Adrenal gland (tissue), 12 donors: ENCODE measurements around the gene SSTR4. TPM values are rescaled to one million over a fixed set of nuclear protein-coding genes. Genes with fewer than 3 reads are reported as not detected.

Experiments used
- DNase-seq, 7 donors: peaks; one replicate each; pipeline ENCODE4 v3.0.0-alpha.2; 2019 to 2020
- H3K27ac ChIP-seq, 5 donors: fragments of 200-600 bp; sonication (generic) in 4 of 5; 1 replicate in 3 of 5; 2 replicates in 2 of 5; pipeline versions ENCODE4 v1.5.1 to v1.8.0; 2016 to 2020; ENCODE audit warnings: mild to moderate bottlenecking in 1 of 5
- H3K27me3 ChIP-seq: fragments of 200-600 bp; 2 replicates; pipeline ENCODE4 v1.8.0; 2021
- H3K36me3 ChIP-seq, 2 donors: fragments of 200-600 bp; replicated peaks in 1 of 2; 1 replicate in 1 of 2; 2 replicates in 1 of 2; pipeline versions ENCODE4 v1.5.1 to v1.8.0; 2018 to 2022
- H3K4me1 ChIP-seq, 2 donors: fragments of 200-600 bp; replicated peaks in 1 of 2; 1 replicate in 1 of 2; 2 replicates in 1 of 2; pipeline versions ENCODE4 v1.5.1 to v1.8.0; 2018 to 2021
- H3K4me3 ChIP-seq, 4 donors: fragments of 200-600 bp; sonication (generic) in 3 of 4; one replicate each; pipeline ENCODE4 v1.5.1; 2016 to 2018
- H3K9me3 ChIP-seq, 3 donors: fragments of 200-600 bp; sonication (generic) in 1 of 3; replicated peaks in 1 of 3; 1 replicate in 2 of 3; 2 replicates in 1 of 3; pipeline versions ENCODE4 v1.5.1 to v1.8.0; 2016 to 2021
- CTCF ChIP-seq, 6 experiments: fragments of 450-650 bp in 4 of 6; fragments of 200-600 bp in 2 of 6; sonication (generic) in 1 of 6; IDR thresholded peaks; 1 replicate in 5 of 6; 2 replicates in 1 of 6; pipeline versions ENCODE4 v1.5.1 to v1.8.0; 2016 to 2021; ENCODE audit warnings: antibody characterized with exemption in 6 of 6, mild to moderate bottlenecking in 2 of 6, moderate library complexity in 1 of 6
- POLR2A ChIP-seq, 2 donors: fragments of 450-650 bp; IDR thresholded peaks; one replicate each; pipeline ENCODE4 v1.6.1; 2017; ENCODE audit warnings: antibody characterized with exemption in 2 of 2, mild to moderate bottlenecking in 2 of 2, moderate library complexity in 1 of 2
- WGBS, 4 donors: extraction: QIAGEN DNeasy Blood & Tissue Kit in 2 of 4; methylation state at CpG; one replicate each; pipeline versions ENCODE4 v1.1.5 to v1.1.7; 2013 to 2017; 5-methylcytosine and 5-hydroxymethylcytosine counted together
- intact Hi-C, 2 donors: fragments of 100-400 bp; cut with DNase I; formaldehyde crosslinking; loops; one replicate each; pipeline versions ENCODE4 v1.14.1 to v1.15.0; 2022 to 2023
- polyA plus RNA-seq, 3 donors: library from polyadenylated mRNA; stranded (reverse); fragments of 200-250 nt in 2 of 3; fragments of 350-450 nt in 1 of 3; fragmentation: Illumina TruSeq in 1 of 3; extraction: RNeasy Lipid Tissue Mini Kit (QIAGEN cat#74804) in 1 of 3; gene quantifications; one replicate each; pipeline ENCODE4 v1.2.3, GENCODE V29; 2013 to 2014
- total RNA-seq, 9 donors: library from RNA; depleted of rRNA in 4 of 9; stranded (reverse); fragments of >200 nt in 4 of 9; fragments of 120-200 nt in 1 of 9; fragmentation: NEBNext Ultra II Directional in 1 of 9; extraction: Animal tissue kit (Norgen Biotek cat#: 25700) in 1 of 9; gene quantifications; one replicate each; pipeline versions ENCODE4 v1.1.0 to v1.2.4, GENCODE V29; 2013 to 2023
- donor health status: healthy with polysubstance abuse.
- donor health status: Bipolar disorder and iron deficiency.
- donor health status: DM: yes; HTN: yes; CAD: no.
- donor health status: DM: no; HTN: no; CAD: no.
- donor health status: DM: no; HTN: no; CAD: no.
- donor health status: DM: yes; HTN: yes; CAD: no.

Gene SSTR4
- total and polyA plus RNA-seq, 12 donors = not detected

GRCh38 chr20:23086931-23087411, 51.9 kb downstream of the SSTR4 start:
- peak in 6 of 7 donors; percentile 48 to 75 (median 60) for DNase-seq
- H3K9me3 ChIP-seq = no peaks in the 10 kb centered on the region
- peaks cover 0 to 11% of the 10 kb centered on the region in 2 donors for H3K4me1 ChIP-seq
- intact Hi-C loops = no loop called here
- no peak for TF ChIP-seq POLR2A (IDR thresholded peaks at IDR 0.05)
- H3K27ac ChIP-seq = peak overlapping the region; percentile 19 to 92 (median 70)
- 39 to 64% (median 55%) methylated on average over 14 of the region's 14 CpGs for WGBS, 4 donors
- no peaks in the 10 kb centered on the region for H3K27me3 ChIP-seq
- peak overlapping the region in 1 of 4 donors; percentile 46 for H3K4me3 ChIP-seq
- H3K36me3 ChIP-seq = no peaks in the 10 kb centered on the region

GRCh38 chr20:23087587-23088251, 52.6 kb downstream of the SSTR4 start:
- 69 to 77% (median 75%) methylated on average over 9 of the region's 9 CpGs for WGBS, 4 donors
- Histone ChIP-seq H3K27me3 (no peaks in the 10 kb centered on the region), H3K36me3 (no peaks in the 10 kb centered on the region), H3K4me3 (no peak overlapping the region), H3K4me1 (peaks cover 0 to 19% of the 10 kb centered on the region in 2 donors), H3K27ac (peak overlapping the region in 4 of 5 donors; percentile 43 to 92 (median 80)), H3K9me3 (no peaks in the 10 kb centered on the region)
- intact Hi-C loops = no loop called here
- TF ChIP-seq CTCF (IDR thresholded peaks at IDR 0.05) = no peak
- no peak for TF ChIP-seq POLR2A (IDR thresholded peaks at IDR 0.05)
- no peak for DNase-seq

Other genes with a start within 250 kb of the SSTR4 start
- gene THBD, start 14.4 kb downstream of the SSTR4 start, total RNA-seq = 10 to 100 TPM in 8 of 9 donors, 1 to 10 TPM in 1; 1.2 to 58.0 (median 21.0) TPM
- gene THBD, start 14.4 kb downstream of the SSTR4 start, polyA plus RNA-seq = 10 to 100 TPM in 1 of 3 donors, 1 to 10 TPM in 2; 3.4 to 16.3 (median 8.5) TPM
- 10 to 100 TPM; 16.9 to 83.0 (median 47.3) TPM for gene CD93, start 51.0 kb downstream of the SSTR4 start, total RNA-seq
- gene CD93, start 51.0 kb downstream of the SSTR4 start, polyA plus RNA-seq = 10 to 100 TPM in 1 of 3 donors, 1 to 10 TPM in 2; 4.3 to 16.1 (median 8.0) TPM